ENCODE data around the gene PADI1. TPM values are rescaled to one million over a fixed set of nuclear protein-coding genes. Genes with fewer than 3 reads are reported as not detected.

Gene PADI1
- polyA plus RNA-seq, 12 donors, result 0.15 to 0.76 (median 0.35) TPM; not detected in 2

Other genes starting within 250 kb of the PADI1 start
- 100 to 1,000 TPM in 2 of 12 donors, 10 to 100 TPM in 9, not detected in 1; 45.3 to 340 (median 72.6) TPM for gene MFAP2, start 224.5 kb upstream of the PADI1 start, polyA plus RNA-seq (ENCODE audit: insufficient read length in 12 of 12)
- 10 to 100 TPM in 11 of 12 donors, not detected in 1; 11.8 to 36.6 (median 17.3) TPM for gene ATP13A2, start 193.2 kb upstream of the PADI1 start, polyA plus RNA-seq (ENCODE audit: insufficient read length in 12 of 12)
- 100 to 1,000 TPM in 9 of 12 donors, 10 to 100 TPM in 2, not detected in 1; 67.4 to 139 (median 122) TPM for gene SDHB, start 151.1 kb upstream of the PADI1 start, polyA plus RNA-seq (ENCODE audit: insufficient read length in 12 of 12)
- gene PADI2, start 85.7 kb upstream of the PADI1 start, polyA plus RNA-seq (ENCODE audit: insufficient read length in 12 of 12), result 100 to 1,000 TPM in 5 of 12 donors, 10 to 100 TPM in 7; 28.1 to 807 (median 91.2) TPM
- under 1 TPM in 2 of 12 donors, not detected in 10; 0.05 to 0.17 TPM for gene PADI3, start 44.0 kb downstream of the PADI1 start, polyA plus RNA-seq (ENCODE audit: insufficient read length in 12 of 12)
- 1 to 10 TPM in 1 of 12 donors, under 1 TPM in 9, not detected in 2; 0.16 to 5.1 (median 0.49) TPM for gene PADI4, start 103.1 kb downstream of the PADI1 start, polyA plus RNA-seq (ENCODE audit: insufficient read length in 12 of 12)
- gene PADI6, start 167.1 kb downstream of the PADI1 start, polyA plus RNA-seq (ENCODE audit: insufficient read length in 12 of 12), result not detected
- gene RCC2, start 234.5 kb downstream of the PADI1 start, polyA plus RNA-seq (ENCODE audit: insufficient read length in 12 of 12), result 10 to 100 TPM in 11 of 12 donors, not detected in 1; 26.9 to 64.3 (median 37.0) TPM